GM21786 (cell line): ENCODE results near the gene RSPRY1.
A peak's percentile ranks its signal among the peaks of the same experiment; 100 is the strongest.
"Not testable (repeated sequence)": the region's sequence is repeated elsewhere in the genome, so short reads cannot be mapped to it uniquely, and the experiment has no call there.

ENCODE experiments used
- ATAC-seq: cut with Tn5 transposase; IDR thresholded peaks from one replicate; pipeline ENCODE4 v1.9.1; 2021; ENCODE audit not compliant: unreplicated experiment

The RSPRY1 gene

DNA sequence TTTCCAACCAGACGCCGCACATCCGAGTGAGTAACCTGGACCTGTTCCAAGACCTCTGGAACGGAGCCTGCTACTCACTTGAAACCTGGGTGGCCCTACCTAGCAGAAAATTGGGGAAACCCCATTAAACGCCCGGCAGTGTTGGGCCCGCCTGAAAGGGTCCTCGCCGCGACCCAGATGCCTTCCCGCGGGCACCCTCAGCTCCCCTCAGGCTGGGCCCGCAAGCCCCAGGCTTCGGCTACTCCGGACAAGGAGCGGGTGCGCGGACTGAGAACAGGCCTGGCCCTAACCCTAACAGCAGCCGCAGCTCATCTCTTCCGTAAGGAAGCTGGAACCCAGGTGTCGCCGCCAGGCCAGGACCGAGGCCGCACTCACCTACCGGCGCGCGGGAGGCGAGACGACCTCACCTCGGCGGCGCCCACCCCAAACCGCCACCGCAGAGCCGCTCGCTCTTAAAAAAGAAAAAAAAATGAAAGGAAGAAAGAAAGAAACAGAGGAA is 634 bp upstream of the RSPRY1 start:
- peak; percentile 20 for ATAC-seq

DNA sequence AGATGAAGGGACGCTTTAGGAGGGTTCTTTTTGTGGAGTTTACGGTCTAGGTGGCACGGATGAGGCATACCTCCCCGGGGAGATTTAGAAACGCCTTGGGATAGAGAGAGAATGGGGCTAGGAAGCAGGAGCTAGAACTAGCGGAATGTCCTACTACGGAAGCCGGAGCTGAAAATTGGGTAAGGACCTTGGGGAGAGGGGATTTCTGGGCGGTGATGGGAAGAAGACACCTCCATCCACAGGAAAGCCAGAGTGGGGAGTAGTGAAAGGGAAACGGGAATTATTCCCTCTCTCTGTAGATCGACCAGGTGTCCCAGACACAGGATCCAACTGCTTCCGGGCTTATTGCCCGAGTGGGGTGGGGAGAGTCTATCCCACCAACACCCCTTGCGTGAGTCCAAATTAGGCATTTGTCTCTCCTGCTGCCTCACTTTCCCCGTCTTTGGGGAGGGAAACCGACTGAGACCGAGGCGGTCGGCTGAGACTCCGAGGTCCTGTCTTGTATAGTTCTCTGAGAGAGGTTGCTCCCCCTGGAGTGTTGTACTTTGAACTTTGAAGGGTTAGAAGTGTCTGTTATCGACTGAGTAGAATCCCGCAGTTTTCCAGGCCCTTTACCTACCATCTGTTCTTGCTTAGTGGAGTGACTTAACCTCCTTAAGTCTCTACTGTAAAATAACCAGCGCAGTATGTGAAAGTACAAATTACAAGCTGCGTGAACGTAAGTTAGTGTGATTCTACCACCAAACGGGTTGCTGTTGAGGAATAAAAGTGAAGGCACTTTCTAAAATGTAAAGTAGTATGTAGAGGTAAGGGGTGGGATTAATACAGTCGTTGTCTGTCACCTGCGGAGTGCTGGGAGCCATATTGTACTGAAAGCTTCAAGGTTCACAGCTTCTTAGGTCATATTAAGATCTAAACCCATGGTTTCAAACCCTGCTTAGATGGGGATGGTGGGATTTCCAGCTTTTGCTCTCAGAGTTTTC is 1.0 kb downstream of the RSPRY1 start:
- no peak for ATAC-seq

DNA sequence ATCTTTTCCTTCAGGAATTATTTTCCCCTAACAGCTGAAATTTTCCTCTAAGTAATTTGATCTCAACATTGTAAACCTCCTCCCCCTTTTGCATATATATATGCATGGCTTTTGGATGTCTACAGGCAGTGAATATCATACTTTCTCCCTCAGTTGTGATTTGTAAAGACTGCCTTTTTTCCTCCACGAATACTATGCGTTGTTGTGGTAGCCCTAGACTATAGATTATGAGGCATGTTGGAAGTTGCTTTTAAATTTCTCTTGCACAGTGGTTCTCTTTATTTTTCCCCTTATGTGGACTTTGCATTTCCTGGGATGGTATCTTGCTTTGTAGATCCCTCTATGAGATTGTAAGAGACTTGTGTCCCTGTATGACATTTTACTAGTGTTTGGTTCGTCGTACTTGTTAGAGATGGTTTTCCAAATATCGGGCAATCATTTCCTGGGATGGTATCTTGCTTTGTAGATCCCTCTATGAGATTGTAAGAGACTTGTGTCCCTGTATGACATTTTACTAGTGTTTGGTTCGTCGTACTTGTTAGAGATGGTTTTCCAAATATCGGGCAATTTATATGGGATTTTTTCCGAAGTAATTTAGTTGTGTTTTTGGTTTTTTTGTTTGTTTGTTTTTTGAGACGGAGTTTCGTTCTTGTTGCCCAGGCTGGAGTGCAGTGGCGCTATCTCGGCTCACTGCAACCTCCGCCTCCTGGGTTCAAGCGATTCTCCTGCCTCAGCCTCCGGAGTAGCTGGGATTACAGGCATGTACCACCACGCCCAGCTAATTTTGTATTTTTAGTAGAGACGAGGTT is 2.0 kb downstream of the RSPRY1 start:
- ATAC-seq: not testable (repeated sequence)

DNA sequence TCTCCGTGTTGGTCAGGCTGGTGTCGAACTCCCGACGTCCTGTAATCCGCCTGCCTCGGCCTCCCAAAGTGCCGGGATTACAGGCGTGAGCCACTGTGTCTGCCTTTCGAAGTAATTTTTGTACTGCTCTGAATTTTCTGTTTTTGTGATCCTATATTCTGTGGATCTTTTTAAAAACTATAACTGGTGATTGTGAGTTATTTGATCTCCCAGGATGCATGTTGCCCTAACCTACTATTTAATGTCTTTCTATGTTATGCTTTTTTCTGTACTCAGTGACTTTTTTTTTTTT is 2.5 kb downstream of the RSPRY1 start:
- ATAC-seq: no peak

DNA sequence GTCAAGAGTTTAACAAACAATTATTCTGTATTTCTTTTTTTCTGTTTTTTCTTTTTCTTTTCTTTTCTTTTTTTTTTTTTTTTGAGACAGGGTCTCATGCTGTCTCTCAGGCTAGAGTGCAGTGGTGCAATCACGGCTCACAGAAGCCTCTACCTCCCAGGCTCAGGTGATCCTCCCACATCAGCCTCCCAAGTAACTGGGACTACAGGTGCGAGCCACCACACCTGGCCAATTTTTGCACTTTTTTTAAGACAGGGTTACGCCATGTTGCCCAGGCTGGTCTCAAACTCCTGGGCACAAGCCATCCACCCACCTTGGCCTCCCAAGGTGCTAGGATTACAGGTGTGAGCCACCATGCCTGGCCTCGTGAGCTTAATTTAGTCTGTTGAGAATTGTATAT is 3.4 kb downstream of the RSPRY1 start:
- not testable (repeated sequence) for ATAC-seq

DNA sequence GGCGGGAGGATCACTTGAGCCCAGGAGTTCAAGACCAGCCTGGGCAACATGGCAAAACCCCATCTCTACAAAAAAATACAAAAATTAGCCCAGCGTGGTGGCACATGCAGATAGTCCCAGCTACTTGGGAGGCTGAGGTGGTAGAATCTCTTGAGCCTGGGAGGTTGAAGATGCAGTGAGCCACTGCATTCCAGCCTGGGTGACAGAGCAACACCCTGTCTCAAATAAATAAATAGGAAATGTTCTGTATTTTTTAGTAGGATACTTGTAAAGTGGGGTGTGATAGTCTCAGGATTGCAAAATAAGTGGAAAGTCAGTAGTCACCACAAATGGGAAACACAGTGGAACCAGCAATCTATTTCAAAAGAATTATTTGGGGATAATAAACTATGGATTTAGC is 4.0 kb downstream of the RSPRY1 start:
- ATAC-seq: no peak

DNA sequence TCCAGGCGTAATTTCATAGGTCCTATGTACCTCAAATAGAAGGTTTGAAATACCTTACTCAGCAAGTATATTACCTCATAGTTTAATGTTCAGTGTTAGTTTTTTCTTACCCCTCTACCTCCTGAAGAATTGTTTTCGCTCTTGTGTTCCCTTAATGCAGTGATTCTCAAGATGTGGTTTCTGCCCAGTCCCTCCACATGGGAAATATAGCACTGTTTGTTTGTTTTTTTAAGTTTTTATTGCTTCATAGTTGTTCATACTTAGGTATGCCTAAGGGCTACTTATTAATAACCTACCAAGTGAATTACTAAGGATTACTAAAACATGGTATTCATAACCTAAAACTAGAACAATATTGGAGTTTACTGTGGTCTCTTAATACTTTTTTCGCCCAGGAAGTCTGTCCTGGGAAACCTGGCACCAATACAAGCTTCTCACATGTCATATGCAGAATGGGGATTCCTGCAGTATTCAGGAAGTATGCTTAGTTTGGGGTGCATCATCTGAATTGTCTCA is 5.0 kb downstream of the RSPRY1 start:
- no peak for ATAC-seq

DNA sequence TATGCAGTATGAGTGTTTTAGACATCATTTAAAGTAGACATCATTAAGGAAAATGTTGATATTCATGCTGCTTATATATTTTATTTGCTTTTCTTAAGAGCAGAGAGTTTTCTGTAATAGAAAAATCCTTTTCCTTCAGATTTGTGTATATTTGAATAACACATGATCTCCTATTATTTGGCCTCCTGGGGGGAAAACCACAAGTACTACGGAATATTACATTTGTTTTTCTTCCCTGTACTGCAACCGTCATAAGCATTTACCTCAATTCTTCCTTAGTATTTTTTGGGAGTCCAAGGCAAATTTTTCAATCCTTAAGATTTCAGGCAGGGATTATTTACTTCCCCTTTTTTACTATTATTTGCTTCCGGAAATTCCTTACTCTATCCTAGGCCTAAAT is 6.0 kb downstream of the RSPRY1 start:
- ATAC-seq: no peak

DNA sequence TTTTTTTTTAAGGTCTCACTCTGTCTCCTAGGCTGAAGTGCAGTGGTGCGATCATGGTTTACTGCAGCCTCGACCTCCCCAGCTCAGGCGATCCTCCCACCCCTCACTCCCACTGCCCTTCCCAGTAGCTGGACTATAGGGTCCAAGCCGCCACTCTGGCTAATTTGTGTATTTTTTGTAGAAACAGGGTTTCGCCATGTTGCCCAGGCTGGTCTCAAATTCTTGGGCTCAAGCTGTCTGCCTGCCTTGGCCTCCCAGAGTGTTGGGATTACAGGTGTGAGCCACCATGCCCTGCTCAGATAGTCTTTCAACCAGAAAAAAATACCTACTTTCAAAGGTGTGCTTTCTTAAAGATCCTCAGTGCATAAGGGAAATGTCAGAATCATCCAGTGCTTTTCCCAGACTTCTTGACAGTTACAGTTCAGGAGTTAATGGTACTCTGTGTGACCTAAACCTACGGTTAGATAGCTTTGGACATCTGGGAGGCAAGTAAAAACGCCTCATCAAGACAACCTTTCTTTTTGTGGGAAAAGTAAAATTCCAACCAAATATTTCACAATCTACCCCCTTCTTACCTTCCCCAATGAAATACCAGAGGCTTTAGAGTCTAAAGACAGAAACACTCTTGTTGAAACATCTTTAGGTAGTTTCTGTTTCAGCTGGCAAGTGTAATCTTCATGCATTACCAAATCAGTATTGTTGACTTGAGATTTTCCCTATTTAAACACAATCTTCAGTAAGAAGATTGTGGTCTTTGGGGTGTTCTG is 6.8 kb downstream of the RSPRY1 start:
- ATAC-seq: no peak

DNA sequence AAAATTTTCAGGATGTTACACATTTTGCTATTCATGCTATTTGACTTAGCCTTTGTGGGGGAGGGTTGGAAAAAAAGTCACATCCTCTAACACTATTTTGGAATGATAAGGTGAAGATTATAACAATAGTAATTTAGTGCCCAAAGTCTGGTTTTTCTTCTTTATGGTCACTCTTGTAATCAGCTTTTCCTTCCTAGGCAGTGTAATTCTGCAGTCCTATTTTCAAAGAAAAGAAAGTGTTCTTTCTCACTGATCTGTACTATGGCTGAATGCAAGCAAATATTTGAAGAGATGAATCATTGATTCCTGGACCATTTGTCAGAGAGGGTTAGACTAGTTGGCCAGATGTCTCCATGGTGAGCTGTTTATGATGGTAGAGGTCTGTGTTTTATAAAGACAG is 8.4 kb downstream of the RSPRY1 start:
- ATAC-seq: no peak

DNA sequence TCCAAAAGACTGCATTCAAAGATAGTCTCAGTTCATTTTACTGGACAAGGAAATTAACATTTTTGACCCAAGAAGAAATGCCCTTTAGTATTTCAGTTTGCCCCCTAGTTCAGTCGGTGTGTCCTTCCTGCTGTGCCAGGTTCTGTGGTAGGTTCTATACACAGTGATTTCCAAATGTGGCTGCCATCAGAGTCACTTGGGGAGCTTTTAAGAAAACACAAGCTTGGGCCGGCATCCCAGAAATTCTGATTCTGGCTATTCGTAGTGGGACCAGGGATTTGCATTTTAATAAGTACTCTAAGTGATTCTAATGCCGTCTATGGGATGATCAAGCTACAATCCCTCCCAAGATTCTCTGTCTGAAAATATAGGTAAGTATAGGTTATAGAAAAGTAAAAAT is 10.2 kb downstream of the RSPRY1 start:
- no peak for ATAC-seq

DNA sequence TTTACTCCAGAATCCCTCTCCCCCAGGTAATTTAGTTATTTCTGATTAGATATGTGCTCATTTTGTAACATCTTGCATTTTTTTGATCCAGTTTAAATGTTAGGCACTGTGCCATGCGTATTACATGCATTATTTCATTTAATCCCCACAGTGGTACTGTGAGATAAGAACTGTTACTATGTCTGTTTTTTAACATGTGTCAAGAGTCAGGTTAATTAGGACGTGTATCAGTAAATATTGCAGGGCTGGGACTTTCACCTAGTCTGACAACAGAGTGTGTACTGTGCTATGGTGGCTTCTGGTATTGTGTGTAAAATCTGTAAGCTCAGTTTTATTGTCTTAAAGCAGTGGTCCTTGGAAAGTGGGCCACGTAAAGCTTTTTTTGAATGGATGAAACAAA is 10.6 kb downstream of the RSPRY1 start:
- ATAC-seq: no peak

DNA sequence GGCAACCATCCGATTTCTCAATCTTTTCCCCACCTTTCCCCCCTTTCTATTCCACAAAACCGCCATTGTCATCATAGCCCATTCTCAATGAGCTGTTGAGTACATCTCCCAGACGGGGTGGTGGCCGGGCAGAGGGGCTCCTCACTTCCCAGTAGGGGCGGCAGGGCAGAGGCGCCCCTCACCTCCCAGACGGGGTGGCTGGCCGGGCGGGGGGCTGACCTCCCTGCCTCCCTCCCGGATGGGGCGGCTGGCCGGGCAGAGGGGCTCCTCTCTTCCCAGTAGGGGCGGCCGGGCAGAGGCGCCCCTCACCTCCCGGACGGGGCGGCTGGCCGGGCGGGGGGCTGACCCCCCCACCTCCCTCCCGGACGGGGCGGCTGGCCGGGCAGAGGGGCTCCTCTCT is 14.2 kb downstream of the RSPRY1 start:
- ATAC-seq: not testable (repeated sequence)

DNA sequence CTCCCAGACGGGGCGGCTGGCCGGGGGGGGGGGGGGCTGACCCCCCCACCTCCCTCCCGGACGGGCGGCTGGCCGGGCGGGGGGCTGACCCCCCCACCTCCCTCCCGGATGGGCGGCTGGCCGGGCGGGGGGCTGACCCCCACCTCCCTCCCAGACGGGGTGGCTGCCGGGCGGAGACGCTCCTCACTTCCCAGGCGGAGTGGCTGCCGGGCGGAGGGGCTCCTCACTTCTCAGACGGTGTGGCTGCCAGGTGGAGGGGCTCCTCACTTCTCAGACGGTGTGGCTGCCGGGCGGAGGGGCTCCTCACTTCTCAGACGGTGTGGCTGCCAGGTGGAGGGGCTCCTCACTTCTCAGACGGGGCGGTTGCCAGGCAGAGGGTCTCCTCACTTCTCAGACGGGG is 14.8 kb downstream of the RSPRY1 start:
- ATAC-seq: not testable (repeated sequence)

DNA sequence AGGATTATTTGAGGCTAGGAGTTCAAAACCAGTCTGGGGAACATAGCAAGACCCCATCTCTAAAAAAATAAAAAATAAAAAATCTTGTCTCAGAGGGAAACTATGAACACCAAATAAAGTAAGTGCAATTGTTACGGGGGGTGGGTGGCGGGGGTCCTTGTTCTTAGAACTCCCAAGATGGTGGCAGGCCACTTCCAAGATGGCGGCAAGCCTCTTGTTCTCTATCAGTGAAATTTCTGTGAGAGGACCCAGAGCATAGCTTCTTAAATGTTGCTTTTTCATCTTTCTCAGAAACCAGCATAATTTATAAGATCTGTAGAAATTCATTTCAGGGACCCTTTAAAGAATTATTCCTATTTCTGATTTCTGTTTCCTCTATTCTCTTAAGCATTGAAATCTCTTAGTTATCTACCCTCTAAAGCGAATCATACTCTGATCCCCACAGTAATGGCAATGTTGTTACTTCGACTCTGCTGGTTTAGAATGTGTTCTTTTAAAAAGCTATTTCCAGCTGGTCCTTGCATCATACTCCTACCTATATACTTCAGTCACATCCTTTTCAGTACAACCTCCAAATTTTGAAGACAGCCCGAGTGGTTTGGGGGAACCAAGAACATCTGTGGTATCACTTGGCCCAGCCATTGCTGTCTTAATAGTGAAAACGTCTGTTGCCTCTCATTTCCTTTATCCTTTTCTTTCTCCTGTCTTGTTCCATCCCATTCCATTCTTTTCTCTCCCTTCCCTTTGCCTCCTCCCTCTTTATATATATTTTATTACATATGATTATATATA is 16.2 kb downstream of the RSPRY1 start:
- no peak for ATAC-seq

DNA sequence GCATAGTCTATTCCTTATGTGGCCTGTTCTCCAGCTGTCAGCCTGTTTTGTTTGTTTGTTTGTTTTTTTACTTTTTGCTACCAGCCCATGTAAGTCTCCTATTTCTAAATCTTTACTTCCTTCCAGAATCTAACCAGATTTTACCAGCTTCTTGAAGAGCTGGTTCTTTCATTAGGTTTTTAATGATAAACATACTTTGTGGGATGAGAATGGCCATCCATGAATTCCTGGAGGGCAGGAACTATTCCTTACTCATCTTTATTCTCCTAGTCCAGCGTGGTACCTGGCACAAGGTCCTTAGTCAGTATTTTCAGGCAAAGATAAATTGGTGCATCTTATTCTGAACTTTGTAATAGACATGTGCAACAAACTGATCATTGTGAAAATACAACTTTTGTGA is 17.3 kb downstream of the RSPRY1 start:
- ATAC-seq: no peak

DNA sequence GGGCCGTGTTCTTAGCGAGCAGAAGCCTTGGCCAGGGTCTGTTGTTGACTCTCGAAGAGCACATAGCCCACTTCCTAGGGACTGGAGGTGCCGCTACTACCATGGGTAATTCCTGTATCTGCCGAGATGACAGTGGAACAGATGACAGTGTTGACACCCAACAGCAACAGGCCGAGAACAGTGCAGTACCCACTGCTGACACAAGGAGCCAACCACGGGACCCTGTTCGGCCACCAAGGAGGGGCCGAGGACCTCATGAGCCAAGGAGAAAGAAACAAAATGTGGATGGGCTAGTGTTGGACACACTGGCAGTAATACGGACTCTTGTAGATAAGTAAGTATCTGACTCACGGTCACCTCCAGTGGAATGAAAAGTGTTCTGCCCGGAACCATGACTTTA is 18.5 kb downstream of the RSPRY1 start:
- ATAC-seq: no peak

DNA sequence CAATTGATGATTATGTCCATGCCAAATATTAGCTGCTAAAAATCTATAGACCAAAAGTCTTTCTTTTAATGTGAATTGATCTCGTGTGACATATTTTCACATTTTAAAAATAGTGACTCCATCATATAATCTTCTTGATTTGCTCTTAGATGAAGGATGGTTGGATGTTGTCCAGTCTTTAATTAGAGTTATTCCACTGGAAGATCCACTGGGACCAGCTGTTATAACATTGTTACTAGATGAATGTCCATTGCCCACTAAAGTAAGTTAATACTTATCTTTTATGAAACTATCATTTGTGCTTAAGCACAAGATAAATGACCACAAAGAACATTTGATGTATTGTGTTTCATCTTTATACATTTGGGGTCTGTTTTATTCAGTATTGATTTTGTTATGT is 22.8 kb downstream of the RSPRY1 start:
- ATAC-seq: no peak

DNA sequence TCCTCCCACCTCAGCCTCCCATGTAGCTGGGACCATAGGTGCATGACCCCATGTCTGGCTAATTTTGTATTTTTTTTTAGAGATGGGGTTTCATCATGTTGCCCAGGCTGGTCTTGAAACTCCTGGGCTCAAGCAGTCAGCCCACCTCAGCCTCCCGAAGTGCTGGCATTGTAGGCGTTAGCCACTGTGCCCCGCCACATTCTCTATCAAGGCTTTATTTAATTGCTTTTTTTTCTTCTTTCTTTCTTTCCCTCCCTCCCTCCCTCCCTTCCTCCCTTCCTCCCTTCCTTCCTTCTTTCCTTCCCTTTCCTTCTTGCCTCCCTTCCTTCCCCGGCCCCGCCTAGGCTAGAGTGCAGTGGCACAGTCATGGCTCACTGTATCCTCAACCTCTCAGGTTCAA is 23.7 kb downstream of the RSPRY1 start:
- no peak for ATAC-seq

DNA sequence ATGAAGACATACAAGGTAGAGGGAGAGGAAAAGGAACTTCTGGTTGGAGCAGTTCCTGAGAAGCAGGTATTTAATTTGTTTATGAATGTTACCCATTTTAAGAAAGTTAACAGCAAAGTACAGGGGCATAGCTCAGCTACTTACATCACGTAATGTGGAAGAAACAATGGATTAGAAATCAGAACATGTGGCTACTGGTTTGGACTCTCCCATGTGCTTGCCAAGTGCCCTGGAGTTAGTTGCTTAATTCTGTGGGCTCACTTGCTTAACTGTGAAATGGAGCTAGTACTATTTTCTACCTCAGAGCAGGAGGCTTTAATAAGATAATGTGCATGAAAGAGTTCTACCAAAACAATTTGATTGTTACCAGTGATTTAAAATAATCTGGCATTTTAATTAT is 27.3 kb downstream of the RSPRY1 start:
- ATAC-seq: no peak
